ENCODE results near the gene RARB. TPM values are rescaled to one million over a fixed set of nuclear protein-coding genes. Genes with fewer than 3 reads are reported as not detected.

The RARB gene
- total RNA-seq, 2 donors from 2014 or later = 21.5 to 21.9 TPM

DNA sequence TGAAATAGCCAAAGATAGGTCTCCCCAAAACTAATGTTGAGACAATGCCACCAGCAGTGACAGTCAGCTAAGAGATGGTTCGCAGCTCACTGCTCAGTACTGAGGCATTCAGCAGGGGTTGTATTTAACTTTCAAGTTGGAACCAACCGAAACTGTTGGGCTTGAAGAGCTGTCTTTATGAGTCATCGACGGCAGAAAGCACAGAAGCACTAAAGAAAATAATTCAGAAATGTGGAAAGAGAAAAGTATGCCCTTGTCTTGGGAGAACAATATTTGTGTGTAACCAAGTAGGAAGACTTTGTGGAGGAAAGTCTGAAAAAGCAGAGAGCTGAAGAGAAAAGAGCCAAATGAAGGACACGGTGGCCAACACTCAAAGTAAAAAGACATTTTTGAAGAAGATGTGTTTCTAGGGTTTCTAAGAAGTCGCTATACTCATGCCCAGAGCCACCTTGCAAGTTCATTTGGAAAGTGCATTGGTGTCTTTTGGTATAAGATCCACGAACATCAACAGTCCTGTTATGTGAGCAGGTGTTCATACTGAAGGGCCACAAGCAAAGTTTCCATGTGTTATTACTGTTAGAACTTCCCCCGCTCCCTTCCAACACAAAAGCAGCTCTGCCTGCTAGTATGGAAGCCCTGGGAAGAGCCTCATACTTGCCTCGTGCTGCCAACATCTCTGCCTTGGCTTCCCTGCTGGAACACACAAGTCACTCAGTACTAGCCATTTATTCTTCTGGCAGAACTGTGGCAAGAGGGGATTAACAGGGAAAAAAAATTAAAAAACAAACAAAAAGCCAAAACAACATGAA, 4.1 kb upstream of the RARB start:
- Mint-ChIP-seq H3K4me1 (peaks cover 40% of the 10 kb centered on the region), H3K36me3 (ENCODE audit: low read depth) (no peaks in the 10 kb centered on the region), H3K27ac (no peak overlapping the region), H3K27me3 (ENCODE audit: insufficient read depth) (peaks cover 9% of the 10 kb centered on the region), H3K9me3 (no peaks in the 10 kb centered on the region), H3K4me3 (no peak overlapping the region)
- no peak overlapping the region for H3K9ac ChIP-seq (ENCODE audit: extremely low read depth, low read length, poor library complexity, severe bottlenecking)
- no peaks in the 10 kb centered on the region for H3K9me3 ChIP-seq (ENCODE audit: control insufficient read depth, low read length)
- H3K36me3 ChIP-seq (ENCODE audit: control insufficient read depth, insufficient read depth, low read length) = no peaks in the 10 kb centered on the region
- no peak overlapping the region for H3K27ac ChIP-seq (ENCODE audit: low read depth, low read length)
- peaks cover 8% of the 10 kb centered on the region for H3K4me1 ChIP-seq (ENCODE audit: control insufficient read depth, insufficient read depth, low read length)
- TF ChIP-seq, protein P1, sequence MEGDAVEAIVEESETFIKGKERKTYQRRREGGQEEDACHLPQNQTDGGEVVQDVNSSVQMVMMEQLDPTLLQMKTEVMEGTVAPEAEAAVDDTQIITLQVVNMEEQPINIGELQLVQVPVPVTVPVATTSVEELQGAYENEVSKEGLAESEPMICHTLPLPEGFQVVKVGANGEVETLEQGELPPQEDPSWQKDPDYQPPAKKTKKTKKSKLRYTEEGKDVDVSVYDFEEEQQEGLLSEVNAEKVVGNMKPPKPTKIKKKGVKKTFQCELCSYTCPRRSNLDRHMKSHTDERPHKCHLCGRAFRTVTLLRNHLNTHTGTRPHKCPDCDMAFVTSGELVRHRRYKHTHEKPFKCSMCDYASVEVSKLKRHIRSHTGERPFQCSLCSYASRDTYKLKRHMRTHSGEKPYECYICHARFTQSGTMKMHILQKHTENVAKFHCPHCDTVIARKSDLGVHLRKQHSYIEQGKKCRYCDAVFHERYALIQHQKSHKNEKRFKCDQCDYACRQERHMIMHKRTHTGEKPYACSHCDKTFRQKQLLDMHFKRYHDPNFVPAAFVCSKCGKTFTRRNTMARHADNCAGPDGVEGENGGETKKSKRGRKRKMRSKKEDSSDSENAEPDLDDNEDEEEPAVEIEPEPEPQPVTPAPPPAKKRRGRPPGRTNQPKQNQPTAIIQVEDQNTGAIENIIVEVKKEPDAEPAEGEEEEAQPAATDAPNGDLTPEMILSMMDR (conservative IDR thresholded peaks at IDR 0.05) = no peak
- DNase-seq = no peak
- H3K4me3 ChIP-seq (ENCODE audit: low read length) = no peak overlapping the region
- no peaks in the 10 kb centered on the region for H3K27me3 ChIP-seq (ENCODE audit: control insufficient read depth, insufficient read depth, low read length, poor library complexity, severe bottlenecking)
- 73 to 80% methylated on average over 7 to 9 of the region's 9 CpGs for WGBS, 2 experiments (ENCODE audit: insufficient coverage in 1 of 2, insufficient read length in 1 of 2)

DNA sequence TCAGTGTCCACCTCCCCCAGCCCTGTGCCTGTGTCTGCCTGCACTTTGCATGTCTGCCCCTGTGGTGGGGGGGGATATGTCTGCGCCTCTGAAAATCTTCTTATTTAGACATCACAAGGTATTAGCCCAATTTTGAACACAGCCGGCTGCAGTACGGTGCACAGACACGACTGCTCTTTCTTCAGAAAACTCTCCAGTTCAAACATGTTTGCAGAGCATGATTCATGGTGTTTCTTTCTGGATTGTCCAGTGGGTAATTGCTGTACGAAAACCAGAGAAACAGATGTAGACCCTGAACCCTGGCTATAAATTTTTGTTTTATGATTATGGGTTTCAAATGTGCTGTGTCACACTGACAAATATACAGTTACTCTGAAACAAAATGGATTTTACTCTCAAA, 3.4 kb upstream of the RARB start:
- peaks cover 8% of the 10 kb centered on the region for H3K4me1 ChIP-seq (ENCODE audit: control insufficient read depth, insufficient read depth, low read length)
- H3K4me3 ChIP-seq (ENCODE audit: low read length) = no peak overlapping the region
- Mint-ChIP-seq H3K36me3 (ENCODE audit: low read depth) (no peaks in the 10 kb centered on the region), H3K4me1 (peaks cover 36% of the 10 kb centered on the region), H3K27me3 (ENCODE audit: insufficient read depth) (peaks cover 10% of the 10 kb centered on the region), H3K4me3 (no peak overlapping the region), H3K27ac (no peak overlapping the region), H3K9me3 (no peaks in the 10 kb centered on the region)
- no peaks in the 10 kb centered on the region for H3K27me3 ChIP-seq (ENCODE audit: control insufficient read depth, insufficient read depth, low read length, poor library complexity, severe bottlenecking)
- no peak overlapping the region for H3K27ac ChIP-seq (ENCODE audit: low read depth, low read length)
- TF ChIP-seq, protein P1 (conservative IDR thresholded peaks at IDR 0.05) = no peak
- H3K9me3 ChIP-seq (ENCODE audit: control insufficient read depth, low read length) = no peaks in the 10 kb centered on the region
- 92 to 100% methylated on average over 3 to 5 of the region's 5 CpGs for WGBS, 2 experiments (ENCODE audit: insufficient coverage in 1 of 2, insufficient read length in 1 of 2)
- no peak for DNase-seq
- no peaks in the 10 kb centered on the region for H3K36me3 ChIP-seq (ENCODE audit: control insufficient read depth, insufficient read depth, low read length)
- H3K9ac ChIP-seq (ENCODE audit: extremely low read depth, low read length, poor library complexity, severe bottlenecking) = no peak overlapping the region

GRCh38 chr3:25426408-25426807, 1.7 kb upstream of the RARB start:
- TF ChIP-seq, protein P1 (conservative IDR thresholded peaks at IDR 0.05) = no peak
- H3K9me3 ChIP-seq (ENCODE audit: control insufficient read depth, low read length) = no peaks in the 10 kb centered on the region
- H3K4me3 ChIP-seq (ENCODE audit: low read length) = no peak overlapping the region
- no peak overlapping the region for H3K9ac ChIP-seq (ENCODE audit: extremely low read depth, low read length, poor library complexity, severe bottlenecking)
- peak; percentile 75 for DNase-seq
- no peaks in the 10 kb centered on the region for H3K9me3 Mint-ChIP-seq
- no peak overlapping the region for H3K27ac Mint-ChIP-seq
- H3K36me3 Mint-ChIP-seq (ENCODE audit: low read depth) = no peaks in the 10 kb centered on the region
- no peak overlapping the region for H3K4me3 Mint-ChIP-seq
- peaks cover 8% of the 10 kb centered on the region for H3K4me1 ChIP-seq (ENCODE audit: control insufficient read depth, insufficient read depth, low read length)
- no peaks in the 10 kb centered on the region for H3K27me3 ChIP-seq (ENCODE audit: control insufficient read depth, insufficient read depth, low read length, poor library complexity, severe bottlenecking)
- H3K36me3 ChIP-seq (ENCODE audit: control insufficient read depth, insufficient read depth, low read length) = no peaks in the 10 kb centered on the region
- no peak overlapping the region for H3K27ac ChIP-seq (ENCODE audit: low read depth, low read length)
- peaks cover 30% of the 10 kb centered on the region for H3K4me1 Mint-ChIP-seq
- 65% methylated on average over 2 of the region's 2 CpGs; no CpG with 5 or more reads in 1 of the 2 experiments for WGBS, 2 experiments (ENCODE audit: insufficient coverage in 1 of 2, insufficient read length in 1 of 2)
- peaks cover 10% of the 10 kb centered on the region for H3K27me3 Mint-ChIP-seq (ENCODE audit: insufficient read depth)
